SH-SY5Y (cell line): Measurements from ENCODE around the gene IL1RAP.

Experiments
- GATA2 ChIP-seq: IDR thresholded peaks from 2 replicates; pipeline ENCODE4 v1.6.1; 2011; ENCODE audit warnings: mild to moderate bottlenecking, low read depth, low read length
- GATA3 ChIP-seq: IDR thresholded peaks from 2 replicates; pipeline ENCODE4 v1.6.1; 2011; ENCODE audit warnings: low read depth, mild to moderate bottlenecking, low read length, moderate library complexity

- TF ChIP-seq GATA3, result no peak
- TF ChIP-seq GATA2, result no peak
These were observed 29.8 kb downstream of the IL1RAP start for GRCh38 chr3:190543671-190544070.
